ENCODE measurements around the gene PRRG4.
"Not testable (repeated sequence)": the region's sequence is repeated elsewhere in the genome, so short reads cannot be mapped to it uniquely, and the experiment has no call there.

PRRG4 gene

DNA sequence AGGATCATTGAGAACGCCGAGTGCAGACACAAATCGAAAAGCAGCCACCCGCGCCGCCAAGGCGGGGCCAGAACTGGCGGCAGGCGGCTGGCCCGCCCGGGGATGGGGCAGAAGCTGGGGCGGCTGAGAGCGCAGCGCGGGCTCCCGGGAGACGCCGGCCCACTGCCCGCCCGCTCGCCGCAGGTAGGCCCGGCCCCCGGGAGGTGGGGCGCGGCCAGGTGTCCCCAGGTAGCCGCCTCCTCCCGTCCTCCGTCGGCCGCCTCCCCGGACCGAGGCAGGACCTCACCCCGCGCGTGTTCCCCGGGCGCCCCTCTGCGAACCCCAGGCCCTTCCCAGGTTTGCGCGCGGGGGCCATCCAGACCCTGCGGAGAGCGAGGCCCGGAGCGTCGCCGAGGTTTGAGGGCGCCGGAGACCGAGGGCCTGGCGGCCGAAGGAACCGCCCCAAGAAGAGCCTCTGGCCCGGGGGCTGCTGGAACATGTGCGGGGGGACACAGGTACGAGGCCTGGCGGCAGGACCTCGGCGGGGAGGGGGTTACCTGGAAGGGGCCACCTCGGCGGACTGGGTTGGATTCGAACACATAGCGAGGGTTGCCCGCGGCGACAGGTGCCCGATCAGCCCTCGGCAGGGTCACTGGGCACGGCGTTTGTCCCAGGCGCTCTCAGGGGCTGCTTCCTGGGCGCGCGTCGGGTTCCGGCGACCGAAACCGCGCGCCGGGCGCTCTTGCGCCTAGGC lies at the start of gene PRRG4:
Gene PRRG4 (plus strand): TSS at position 248 of the 733 bp plus-strand sequence. CDS start 603 bp downstream, outside the sequence.
- DNase-seq, result peak; percentile 6

DNA sequence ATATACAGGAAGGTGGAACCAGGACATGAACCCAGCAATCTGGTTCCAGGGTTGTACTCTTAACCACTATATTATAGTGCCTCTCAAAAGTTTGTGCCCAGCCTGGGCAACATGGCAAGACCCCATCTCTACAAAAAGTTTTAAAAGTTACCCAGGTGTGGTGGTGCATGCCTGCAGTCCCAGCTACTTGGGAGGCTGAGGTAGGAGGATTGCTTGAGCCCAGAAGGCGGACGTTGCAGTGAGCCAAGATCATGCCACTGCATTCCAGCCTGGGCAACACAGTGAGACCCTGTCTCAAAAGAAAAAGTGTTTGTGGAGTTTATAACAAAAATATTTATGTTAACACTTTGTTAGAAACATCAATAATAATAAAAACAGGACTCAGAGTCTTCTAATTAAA lies 48.9 kb upstream of the PRRG4 start:
- DNase-seq, result not testable (repeated sequence)

DNA sequence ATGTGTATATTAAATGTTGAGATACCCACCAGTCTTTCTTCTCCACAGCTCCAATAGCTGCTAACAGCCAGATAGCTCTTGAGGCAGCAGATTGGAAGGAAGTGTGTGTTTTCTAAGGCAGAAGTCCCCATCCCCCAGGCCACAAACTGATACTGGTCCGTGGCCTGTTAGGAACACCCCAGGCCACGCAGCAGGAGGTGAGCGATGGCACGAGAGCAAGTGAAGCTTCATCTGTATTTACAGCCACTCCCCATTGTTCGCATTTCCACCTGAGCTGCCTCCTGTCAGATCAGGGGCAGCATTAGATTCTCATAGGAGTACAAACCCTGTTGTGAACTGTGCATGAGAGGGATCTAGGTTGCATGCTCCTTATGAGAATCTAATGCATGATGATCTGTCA lies 48.0 kb upstream of the PRRG4 start:
- no peak for DNase-seq

DNA sequence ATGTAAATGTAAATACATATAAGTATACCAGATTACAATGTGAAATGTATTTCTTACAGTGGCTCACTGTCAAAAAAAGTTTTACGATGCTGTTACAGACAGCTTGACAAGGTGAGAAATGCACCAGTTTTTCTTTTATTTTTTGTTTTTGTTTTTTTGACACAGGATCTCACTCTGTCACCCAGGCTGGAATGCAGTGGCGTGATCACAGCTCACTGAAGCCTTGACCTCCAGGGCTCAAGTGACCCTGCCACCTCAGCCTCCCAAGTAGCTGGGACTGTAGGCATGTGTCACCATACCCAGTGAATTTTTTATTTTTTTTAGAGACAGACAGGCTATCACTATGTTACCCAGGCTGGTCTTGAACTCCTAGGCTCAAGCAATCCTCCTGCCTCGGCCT lies 44.5 kb upstream of the PRRG4 start:
- DNase-seq, result no peak

DNA sequence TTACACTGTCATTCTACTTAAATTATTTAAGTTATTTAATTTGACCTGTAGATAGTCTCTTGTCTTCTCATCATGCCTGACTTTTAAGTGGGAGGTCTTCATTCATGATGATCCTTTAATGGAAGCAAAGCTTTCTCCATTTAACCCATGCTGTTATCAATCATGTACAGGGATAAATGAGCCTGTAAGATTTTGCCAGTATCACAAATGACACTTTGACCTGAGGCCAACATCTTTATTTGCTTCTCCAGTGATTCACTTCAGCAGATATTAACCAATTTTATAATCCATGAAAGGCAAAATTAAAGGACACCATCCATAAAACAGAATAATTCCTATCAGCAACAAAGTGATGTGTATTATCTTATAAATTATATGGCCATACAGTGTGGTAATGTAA lies 42.9 kb upstream of the PRRG4 start:
- DNase-seq, result no peak

DNA sequence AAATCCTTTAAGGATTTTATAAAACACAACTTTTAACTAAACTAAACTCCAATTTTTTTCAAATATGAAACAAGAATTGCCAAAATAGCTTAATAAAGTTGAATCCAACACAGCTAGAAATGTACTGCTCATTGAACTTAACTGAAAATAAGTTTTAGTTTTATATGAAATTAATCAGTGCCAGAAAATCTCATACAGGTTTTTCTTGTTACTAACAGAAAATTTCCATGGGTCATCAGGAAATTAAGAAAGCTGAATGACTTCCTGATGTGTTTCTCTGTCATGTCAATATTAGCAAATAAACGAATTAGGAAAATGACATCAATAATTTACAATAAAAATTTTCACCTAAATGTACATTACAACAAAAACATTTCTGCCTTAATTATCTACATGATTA lies 38.8 kb upstream of the PRRG4 start:
- DNase-seq, result no peak

DNA sequence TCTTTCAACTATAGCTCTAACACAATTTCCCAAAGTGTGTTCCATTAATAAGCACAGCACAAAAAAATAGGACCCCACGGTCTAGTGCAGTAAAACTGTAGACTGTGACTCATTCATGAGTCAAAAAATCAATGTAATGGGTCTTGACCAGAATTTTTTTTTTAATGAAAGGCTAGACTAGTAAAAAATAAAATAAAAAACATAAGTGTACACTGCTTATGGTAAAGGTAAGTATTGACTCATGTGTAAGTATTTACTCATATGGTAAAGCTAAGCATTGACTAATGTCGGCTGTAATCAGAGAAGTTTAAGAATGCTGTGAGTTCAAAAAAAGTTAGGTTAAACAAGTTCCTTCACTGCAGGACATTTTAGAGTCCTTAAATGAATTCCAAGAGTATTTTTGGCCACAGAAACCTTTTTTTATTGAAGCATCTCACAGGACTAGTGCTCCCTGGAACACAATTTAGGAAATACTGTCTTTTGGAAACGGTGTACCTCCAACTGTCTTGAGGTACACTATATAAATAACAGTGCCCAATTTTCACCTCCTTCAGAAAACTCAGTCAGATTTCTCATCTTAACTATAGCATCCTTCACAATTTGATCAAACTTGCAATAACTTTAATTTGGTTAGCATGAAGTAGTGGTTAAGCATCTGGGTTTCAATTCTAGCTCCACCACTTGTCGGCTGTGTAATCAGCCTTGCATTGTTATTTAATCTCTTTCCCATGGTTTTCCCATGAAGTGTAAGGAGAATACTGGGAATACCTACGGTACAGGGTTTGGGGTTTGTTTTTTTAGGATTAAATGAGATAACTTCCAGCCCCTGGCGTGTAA lies 37.4 kb upstream of the PRRG4 start:
- no peak for DNase-seq

DNA sequence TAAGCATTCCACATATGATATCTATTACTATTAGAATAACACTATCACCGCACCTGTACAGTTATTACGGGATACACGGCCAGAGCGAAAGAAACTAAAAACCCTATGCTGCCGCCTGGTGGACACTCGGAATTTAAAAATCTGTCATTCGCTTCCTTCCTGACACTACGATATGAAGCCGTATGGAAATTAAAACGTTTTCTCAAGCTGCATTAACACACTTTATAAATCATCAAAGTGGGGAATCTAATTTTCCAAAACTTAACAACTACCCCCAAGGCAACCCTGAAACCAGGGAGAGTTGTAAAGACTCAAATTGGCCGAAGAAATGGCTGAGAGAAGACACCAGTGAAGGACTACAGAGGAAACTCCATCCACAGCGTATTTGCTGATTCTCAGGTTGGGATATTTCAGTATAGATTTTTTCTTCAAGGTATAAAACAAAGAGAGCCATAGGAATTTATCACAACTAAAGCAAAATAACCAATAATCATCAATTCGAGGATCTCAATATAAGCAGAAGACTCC lies 36.7 kb upstream of the PRRG4 start:
- peak; percentile 65 for DNase-seq

DNA sequence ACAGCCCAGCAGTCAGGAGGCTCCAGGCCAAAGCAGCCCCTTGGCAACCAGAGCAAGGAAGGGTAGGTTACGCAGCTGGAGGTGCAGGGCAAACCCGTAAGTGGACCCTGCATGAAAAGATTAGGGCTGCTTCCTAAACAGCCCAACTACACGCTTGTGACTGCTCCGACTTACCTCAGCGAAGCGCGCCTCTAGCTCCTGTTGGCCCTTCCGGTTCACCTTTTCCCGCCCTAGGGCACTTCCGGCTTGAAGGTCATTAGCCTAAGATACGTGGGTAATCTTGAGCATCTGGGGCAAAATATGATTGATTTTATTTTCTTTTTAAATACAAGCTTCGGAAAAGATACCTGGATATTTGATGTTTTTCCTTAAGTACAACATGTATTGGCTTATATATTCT lies 35.3 kb upstream of the PRRG4 start, which contains the start of gene CCDC73:
Gene CCDC73 (minus strand): TSS at position 224 of the 400 bp plus-strand sequence. CDS start 34,419 bp downstream, outside the sequence.
- DNase-seq, result no peak

DNA sequence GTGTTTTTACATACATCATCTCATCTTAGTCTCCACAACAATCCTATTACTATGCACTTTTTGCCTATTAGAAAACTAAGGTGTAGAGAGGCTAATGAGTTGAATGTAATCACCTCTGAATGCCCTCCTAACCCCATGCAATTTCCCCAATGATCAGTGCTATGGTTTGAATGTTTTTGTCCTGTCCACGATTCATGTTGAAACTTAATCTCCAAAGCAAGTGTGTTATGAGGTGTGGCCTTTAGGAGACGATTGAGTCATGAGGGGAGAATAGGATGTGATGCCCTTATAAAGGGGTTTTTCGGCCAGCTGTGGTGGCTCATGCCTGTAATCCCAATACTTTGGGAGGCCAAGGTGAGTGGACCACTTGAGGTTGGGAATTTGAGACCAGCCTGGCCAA lies 33.3 kb upstream of the PRRG4 start:
- no peak for DNase-seq

DNA sequence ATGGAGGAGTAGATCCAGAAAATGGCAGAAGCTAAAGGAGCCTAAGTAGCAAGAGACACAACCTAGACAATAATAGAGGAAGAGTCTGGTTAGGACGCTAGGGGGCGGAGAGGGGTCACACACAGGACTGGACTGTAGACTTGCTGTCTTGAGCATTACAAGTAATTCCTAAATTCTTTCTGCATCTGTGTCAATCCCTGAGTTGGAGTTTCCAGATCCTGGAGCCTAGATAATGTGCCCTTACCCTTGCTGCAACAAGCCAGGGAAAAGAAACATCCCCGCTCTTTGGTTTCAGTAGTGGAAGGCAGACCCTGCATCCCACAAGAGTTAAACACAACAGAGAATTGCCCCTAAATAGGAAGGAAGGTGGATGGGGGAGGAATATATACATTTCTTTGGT lies 20.4 kb upstream of the PRRG4 start:
- DNase-seq, result peak; percentile 37

DNA sequence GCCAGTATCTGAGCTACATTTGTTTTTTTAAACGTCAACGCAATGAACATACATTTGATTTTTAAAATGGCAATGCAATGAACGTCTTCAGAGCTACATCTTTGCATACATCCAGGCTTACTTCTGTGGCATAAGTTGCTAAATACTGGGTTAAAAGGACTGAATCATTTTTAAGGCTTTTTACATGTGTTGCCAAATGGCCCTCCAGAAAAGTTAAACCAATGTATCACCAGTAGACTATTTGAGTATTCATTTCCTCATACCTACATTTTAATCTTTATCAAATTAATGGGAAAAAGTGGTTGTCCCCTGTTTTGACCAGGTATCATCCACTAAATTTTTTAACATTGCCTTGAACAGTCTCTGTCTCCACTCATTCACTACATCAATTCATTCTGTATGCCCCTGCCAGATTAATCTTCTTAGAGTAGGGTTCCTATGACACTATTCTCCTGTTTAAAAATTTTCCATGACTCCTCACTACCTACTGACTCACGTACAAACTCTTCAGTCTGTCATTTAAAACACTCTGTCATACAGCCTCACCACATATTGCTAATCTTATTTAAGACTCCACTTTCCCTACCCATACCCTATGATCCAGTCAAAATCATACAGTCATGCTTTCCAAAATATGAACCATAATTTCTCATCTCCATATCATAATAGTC lies 12.4 kb upstream of the PRRG4 start:
- no peak for DNase-seq

DNA sequence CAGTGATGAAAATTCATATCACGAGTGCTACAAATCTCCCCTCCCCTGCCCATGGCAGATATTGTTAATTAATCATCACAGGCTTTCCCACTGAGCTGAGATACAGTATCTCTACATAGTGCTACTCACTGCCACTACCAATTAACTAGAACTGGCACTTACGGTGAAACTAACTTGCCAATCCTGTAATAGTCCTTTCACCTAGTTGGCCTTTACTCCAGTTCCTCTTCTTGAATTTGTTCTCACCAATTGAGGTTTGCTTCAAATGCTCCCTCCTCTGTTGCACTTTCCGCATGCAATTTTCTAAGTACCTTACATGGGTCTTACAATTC lies 11.9 kb upstream of the PRRG4 start:
- no peak for DNase-seq

DNA sequence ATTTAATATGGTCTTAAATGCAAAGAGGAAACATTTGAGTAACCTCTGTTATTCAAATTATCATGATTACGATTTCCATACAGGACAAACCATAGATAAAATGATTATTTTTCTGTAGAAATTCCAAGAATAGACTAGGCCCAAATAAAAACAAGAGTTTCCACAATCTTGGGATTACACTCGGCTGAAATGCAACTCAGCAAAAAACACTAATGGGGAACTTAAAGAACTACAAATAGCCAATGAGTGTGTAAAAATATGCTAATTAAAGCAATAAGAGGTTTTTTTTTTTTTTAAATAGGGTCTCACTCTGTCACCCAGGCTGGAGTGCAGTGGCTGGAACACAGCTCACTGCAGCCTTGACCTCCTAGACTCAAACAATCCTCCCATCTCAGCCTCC lies 10.5 kb upstream of the PRRG4 start:
- DNase-seq, result no peak

DNA sequence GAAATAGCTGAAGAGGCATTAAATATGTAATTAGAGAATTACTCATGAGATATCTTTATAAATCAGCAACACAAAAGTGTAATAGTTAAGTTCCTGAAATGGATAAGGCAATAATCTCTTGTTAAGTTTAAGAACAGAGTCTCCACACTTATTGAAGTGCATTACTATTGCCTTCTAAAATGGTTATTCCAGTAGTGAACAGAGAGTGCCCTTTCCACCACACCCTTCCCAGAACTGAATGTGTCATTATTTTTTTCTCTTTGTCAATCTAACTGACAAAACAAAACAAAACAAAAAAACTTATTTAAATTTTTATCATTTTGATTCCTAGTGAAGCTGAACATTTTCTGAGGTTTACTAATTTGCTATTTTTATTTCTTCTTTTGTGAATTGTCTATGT lies 9.2 kb upstream of the PRRG4 start:
- DNase-seq, result no peak

DNA sequence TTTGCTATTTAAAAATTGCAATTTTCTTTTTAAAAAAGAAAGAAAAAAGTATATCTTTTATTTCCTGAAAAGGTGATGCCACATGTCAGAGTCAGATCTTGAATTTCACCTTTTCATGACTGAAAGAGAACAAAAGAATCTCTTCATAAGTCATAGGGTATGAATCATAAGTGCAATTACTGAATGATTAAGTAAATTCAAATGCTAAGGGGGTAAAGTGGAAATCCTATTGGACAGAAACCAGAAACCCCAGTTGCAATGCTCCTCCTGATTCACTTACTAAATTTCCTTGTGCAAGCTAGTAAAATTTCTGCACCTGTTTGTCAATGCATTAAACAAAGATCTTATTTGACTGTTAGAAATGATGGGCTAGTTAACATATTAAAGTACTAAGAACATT lies 8.2 kb upstream of the PRRG4 start:
- DNase-seq, result no peak

DNA sequence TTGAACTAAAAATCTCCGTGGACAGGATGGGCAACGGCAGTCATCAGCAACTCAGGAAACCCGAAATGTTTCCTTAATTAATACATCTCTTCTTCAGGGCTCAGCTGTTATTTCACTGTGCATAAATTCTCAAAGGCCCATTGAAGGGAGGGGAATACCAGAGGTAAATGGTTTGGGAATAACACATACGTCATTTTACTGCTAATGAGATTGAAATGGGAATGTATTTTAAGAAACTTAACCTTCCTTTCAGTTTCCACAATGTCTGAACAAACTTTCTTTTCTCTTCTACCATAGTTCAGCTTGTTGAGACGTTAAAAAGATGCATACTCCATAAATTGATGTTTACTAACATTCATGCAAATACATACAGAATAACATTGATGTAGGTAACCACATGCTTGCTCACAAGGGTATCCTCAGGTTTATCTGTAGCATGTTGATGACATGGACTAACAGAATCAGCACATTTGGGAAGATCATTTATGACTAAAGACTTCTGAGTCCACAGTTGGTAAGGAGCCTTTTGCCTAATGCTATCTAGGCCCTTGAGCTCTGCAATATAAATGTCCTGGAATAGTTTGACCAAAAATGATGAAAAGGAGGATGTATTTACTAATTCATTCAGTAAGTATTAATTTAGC lies 7.7 kb upstream of the PRRG4 start:
- no peak for DNase-seq

DNA sequence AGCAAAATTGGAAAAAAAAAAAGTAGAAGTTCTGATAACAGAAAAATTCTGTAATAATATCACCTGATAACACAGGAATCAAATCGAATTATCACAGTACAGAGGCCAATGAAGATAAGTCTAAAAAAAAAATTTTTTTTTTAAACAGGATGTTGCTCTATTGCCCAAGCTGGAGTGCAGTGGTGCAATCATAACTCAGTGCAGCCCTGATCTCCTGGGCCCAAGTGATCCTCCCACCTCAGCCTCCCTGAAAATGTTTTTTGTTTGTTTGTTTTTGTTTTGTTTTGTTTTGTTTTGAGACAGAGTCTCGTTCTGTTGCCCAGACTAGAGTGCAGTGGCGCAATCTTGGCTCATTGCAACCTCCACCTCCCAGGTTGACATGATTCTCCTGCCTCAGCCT lies 6.1 kb upstream of the PRRG4 start:
- not testable (repeated sequence) for DNase-seq

DNA sequence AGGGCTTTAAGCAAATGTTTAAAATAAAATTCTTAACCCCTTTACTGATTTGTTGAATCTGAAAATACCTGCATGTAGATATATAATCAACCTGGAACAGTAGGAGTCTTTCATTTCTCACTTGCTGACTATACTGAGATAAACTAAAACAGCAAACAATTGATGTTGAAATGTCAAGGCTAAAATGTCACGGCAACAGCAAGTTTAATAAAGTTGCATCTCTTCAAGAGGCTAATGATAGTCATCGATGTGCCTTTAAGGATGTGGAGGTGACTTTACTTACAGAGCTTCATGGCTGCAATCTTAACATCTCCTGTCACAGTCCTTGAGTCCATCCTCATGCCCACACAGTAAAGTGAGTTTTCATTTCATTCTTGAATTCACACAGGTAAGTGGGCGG lies 3.6 kb upstream of the PRRG4 start:
- DNase-seq, result no peak

DNA sequence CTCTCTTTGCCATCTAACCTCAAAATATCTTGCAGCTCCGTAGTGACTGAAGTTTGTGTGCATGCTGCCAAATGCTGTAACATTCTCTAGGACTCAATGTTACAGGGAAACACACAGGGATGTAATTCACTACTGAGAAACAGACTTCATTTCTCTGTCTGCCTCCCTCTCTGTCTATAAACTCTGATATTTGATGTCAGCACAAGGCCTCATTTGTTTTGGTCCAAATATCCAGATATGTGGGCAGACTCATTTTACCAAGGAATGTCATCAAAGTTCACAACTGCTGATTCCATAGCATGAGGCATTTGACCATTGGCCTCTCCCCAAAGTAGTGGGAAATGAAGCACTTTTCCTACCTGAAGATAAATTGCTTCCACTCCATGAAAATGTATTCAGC lies 2.5 kb upstream of the PRRG4 start:
- no peak for DNase-seq

DNA sequence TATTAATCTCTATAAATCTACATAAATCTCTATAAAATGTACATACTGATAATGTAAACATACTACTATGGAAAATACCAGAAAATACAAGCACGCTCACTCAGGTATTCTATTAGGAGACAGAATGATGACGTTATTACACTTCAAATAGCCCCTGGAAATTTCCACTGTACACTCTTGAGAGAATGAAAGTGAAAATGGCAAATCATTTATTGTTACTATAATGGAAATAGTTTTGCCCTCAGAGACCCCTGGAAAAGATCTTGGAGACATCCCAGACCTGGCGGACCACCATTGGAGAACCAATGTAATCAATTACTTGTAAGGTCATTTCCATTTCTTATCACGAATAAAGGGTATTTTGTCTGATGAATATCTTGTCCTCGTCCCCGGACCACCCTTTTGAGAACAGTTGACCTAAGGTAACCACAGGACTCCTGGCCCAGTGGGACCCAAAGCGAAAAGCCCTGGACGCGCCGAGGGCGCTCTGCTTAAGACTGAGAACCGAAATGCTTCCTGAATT lies 509 bp upstream of the PRRG4 start:
- no peak for DNase-seq

DNA sequence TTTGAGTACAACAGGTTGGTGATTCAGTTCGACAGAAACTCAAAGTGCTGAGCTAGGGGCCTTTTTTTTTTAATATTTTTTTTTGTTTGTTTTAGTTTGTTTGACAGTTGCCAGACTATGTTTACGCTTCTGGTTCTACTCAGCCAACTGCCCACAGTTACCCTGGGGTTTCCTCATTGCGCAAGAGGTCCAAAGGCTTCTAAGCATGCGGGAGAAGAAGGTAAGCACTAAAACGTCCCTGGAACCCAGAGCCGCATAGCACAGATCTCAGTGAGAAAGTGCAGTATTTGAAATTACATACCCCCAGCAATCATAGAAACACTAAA lies 649 bp downstream of the PRRG4 start:
- no peak for DNase-seq

DNA sequence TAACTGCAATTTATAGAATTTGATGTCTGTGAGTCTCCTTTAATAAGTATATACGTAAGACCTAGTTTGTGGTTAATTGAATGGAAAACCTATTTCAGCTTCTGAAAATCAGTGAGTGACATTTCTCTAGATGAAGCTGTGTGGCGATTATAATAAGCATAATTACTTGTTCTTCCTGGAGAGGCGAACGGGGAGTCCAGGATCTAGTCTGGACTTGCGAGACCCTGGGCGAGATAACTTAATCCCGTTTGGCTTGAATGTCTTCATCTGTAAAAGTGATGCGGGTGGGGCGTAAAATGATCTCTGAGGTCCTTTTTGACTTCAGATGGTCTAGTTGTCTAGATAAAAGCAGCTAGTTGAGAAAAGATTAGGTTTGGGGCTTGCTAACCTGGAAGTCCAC lies 1.1 kb downstream of the PRRG4 start:
- no peak for DNase-seq
